ENCODE measurements around the gene FAM234A.

GRCh38 chr16:242281-242680, 7.7 kb downstream of the FAM234A start:
- no peak for TF ChIP-seq CTCF (IDR thresholded peaks at IDR 0.05)
- no peak for TF ChIP-seq POLR2A (IDR thresholded peaks at IDR 0.05)

All from vagina (tissue), 2 donors.